ENCODE measurements around the gene KCNA2.

KCNA2 gene

GRCh38 chr1:110565565-110565964, 40.6 kb downstream of the KCNA2 start:
- no peaks in the 10 kb centered on the region for H3K79me2 ChIP-seq (ENCODE audit: insufficient read depth, low read length)
- no peak overlapping the region for H2AFZ ChIP-seq (ENCODE audit: low read depth, low read length)
- no peak overlapping the region for H3K9ac ChIP-seq (ENCODE audit: low read depth, low read length)
- no peak for DNase-seq
- H3K4me2 ChIP-seq (ENCODE audit: insufficient read depth, low read length): no peak overlapping the region
- no peak for ATAC-seq (ENCODE audit: insufficient read depth, low read depth)
- H4K20me1 ChIP-seq (ENCODE audit: insufficient read depth, low read length): 0 out of 2 replicates have a peak, but pooled peaks cover 5% of the 10 kb centered on the region
- H3K4me1 ChIP-seq (ENCODE audit: insufficient read depth, low read length): no peaks in the 10 kb centered on the region
- no peak overlapping the region for H3K27ac ChIP-seq (ENCODE audit: low read length)
- H3K36me3 ChIP-seq (ENCODE audit: insufficient read depth, low read length): no peaks in the 10 kb centered on the region
- no peak for TF ChIP-seq CTCF (IDR thresholded peaks at IDR 0.05; ENCODE audit: borderline replicate concordance, extremely low read depth, low read length, poor library complexity, severe bottlenecking)
- no peak for TF ChIP-seq EZH2 (IDR thresholded peaks at IDR 0.05; ENCODE audit: borderline replicate concordance, low read depth, low read length, severe bottlenecking)
- H3K9me3 ChIP-seq (ENCODE audit: insufficient read depth, low read length, severe bottlenecking): no peaks in the 10 kb centered on the region
- H3K27me3 ChIP-seq (ENCODE audit: insufficient read depth, low read length, poor library complexity): peaks cover 25% of the 10 kb centered on the region
- no peak overlapping the region for H3K4me3 ChIP-seq (ENCODE audit: low read depth in 1 of 2, low read length in 2 of 2)

- no peak for TF ChIP-seq EZH2 (IDR thresholded peaks at IDR 0.05; ENCODE audit: borderline replicate concordance, low read depth, low read length, severe bottlenecking)
- TF ChIP-seq CTCF (IDR thresholded peaks at IDR 0.05; ENCODE audit: borderline replicate concordance, extremely low read depth, low read length, poor library complexity, severe bottlenecking): no peak
- peaks cover 22% of the 10 kb centered on the region for H3K27me3 ChIP-seq (ENCODE audit: insufficient read depth, low read length, poor library complexity)
- no peaks in the 10 kb centered on the region for H3K36me3 ChIP-seq (ENCODE audit: insufficient read depth, low read length)
- ATAC-seq (ENCODE audit: insufficient read depth, low read depth) (no peak), DNase-seq (no peak)
- no peak overlapping the region for H2AFZ ChIP-seq (ENCODE audit: low read depth, low read length)
- H3K4me1 ChIP-seq (ENCODE audit: insufficient read depth, low read length): no peaks in the 10 kb centered on the region
- no peak overlapping the region for H3K4me2 ChIP-seq (ENCODE audit: insufficient read depth, low read length)
- no peaks in the 10 kb centered on the region for H3K79me2 ChIP-seq (ENCODE audit: insufficient read depth, low read length)
- no peak overlapping the region for H3K4me3 ChIP-seq (ENCODE audit: low read depth in 1 of 2, low read length in 2 of 2)
- H3K9me3 ChIP-seq (ENCODE audit: insufficient read depth, low read length, severe bottlenecking): no peaks in the 10 kb centered on the region
- no peaks in the 10 kb centered on the region; the same call in 1 of the 2 replicates for H4K20me1 ChIP-seq (ENCODE audit: insufficient read depth, low read length)
- no peak overlapping the region for H3K27ac ChIP-seq (ENCODE audit: low read length)
- H3K9ac ChIP-seq (ENCODE audit: low read depth, low read length): no peak overlapping the region
These were observed 43.1 kb downstream of the KCNA2 start for GRCh38 chr1:110563089-110563488.

- ATAC-seq (ENCODE audit: insufficient read depth, low read depth) (no peak), DNase-seq (no peak)
- no peaks in the 10 kb centered on the region for H3K79me2 ChIP-seq (ENCODE audit: insufficient read depth, low read length)
- no peak overlapping the region for H3K9ac ChIP-seq (ENCODE audit: low read depth, low read length)
- no peaks in the 10 kb centered on the region for H3K9me3 ChIP-seq (ENCODE audit: insufficient read depth, low read length, severe bottlenecking)
- H4K20me1 ChIP-seq (ENCODE audit: insufficient read depth, low read length): no peaks in the 10 kb centered on the region; the same call in 1 of the 2 replicates
- H3K27ac ChIP-seq (ENCODE audit: low read length): no peak overlapping the region
- TF ChIP-seq CTCF (IDR thresholded peaks at IDR 0.05; ENCODE audit: borderline replicate concordance, extremely low read depth, low read length, poor library complexity, severe bottlenecking): no peak
- no peak for TF ChIP-seq EZH2 (IDR thresholded peaks at IDR 0.05; ENCODE audit: borderline replicate concordance, low read depth, low read length, severe bottlenecking)
- H2AFZ ChIP-seq (ENCODE audit: low read depth, low read length): no peak overlapping the region
- no peaks in the 10 kb centered on the region for H3K36me3 ChIP-seq (ENCODE audit: insufficient read depth, low read length)
- H3K27me3 ChIP-seq (ENCODE audit: insufficient read depth, low read length, poor library complexity): peaks cover 18% of the 10 kb centered on the region
- H3K4me2 ChIP-seq (ENCODE audit: insufficient read depth, low read length): no peak overlapping the region
- no peak overlapping the region for H3K4me3 ChIP-seq (ENCODE audit: low read depth in 1 of 2, low read length in 2 of 2)
- no peaks in the 10 kb centered on the region for H3K4me1 ChIP-seq (ENCODE audit: insufficient read depth, low read length)
These were observed 44.6 kb downstream of the KCNA2 start for GRCh38 chr1:110561596-110561995.

GRCh38 chr1:110559157-110559556, 47.0 kb downstream of the KCNA2 start:
- H3K4me2 ChIP-seq (ENCODE audit: insufficient read depth, low read length): no peak overlapping the region
- no peaks in the 10 kb centered on the region for H3K9me3 ChIP-seq (ENCODE audit: insufficient read depth, low read length, severe bottlenecking)
- H3K27me3 ChIP-seq (ENCODE audit: insufficient read depth, low read length, poor library complexity): peaks cover 11% of the 10 kb centered on the region
- H3K4me3 ChIP-seq (ENCODE audit: low read depth in 1 of 2, low read length in 2 of 2): no peak overlapping the region
- no peak overlapping the region for H3K27ac ChIP-seq (ENCODE audit: low read length)
- no peak overlapping the region for H3K9ac ChIP-seq (ENCODE audit: low read depth, low read length)
- H2AFZ ChIP-seq (ENCODE audit: low read depth, low read length): no peak overlapping the region
- TF ChIP-seq CTCF (IDR thresholded peaks at IDR 0.05; ENCODE audit: borderline replicate concordance, extremely low read depth, low read length, poor library complexity, severe bottlenecking) (no peak), EZH2 (IDR thresholded peaks at IDR 0.05; ENCODE audit: borderline replicate concordance, low read depth, low read length, severe bottlenecking) (no peak)
- no peaks in the 10 kb centered on the region; the same call in 1 of the 2 replicates for H4K20me1 ChIP-seq (ENCODE audit: insufficient read depth, low read length)
- H3K4me1 ChIP-seq (ENCODE audit: insufficient read depth, low read length): no peaks in the 10 kb centered on the region
- H3K36me3 ChIP-seq (ENCODE audit: insufficient read depth, low read length): no peaks in the 10 kb centered on the region
- ATAC-seq (ENCODE audit: insufficient read depth, low read depth): no peak
- no peaks in the 10 kb centered on the region for H3K79me2 ChIP-seq (ENCODE audit: insufficient read depth, low read length)
- DNase-seq: no peak

Measured in DND-41 (cell line).